Vagina (tissue), 2 donors: ENCODE data around the gene SPTSSB. TPM values are rescaled to one million over a fixed set of nuclear protein-coding genes. Genes with fewer than 3 reads are reported as not detected.

Experiments
- DNase-seq, 2 donors: peaks; one replicate each; pipeline ENCODE4 v3.0.0-alpha.2; 2017; ENCODE audit errors: extremely low spot score in 2 of 2
- H3K27ac ChIP-seq: fragments of 200-600 bp; sonication (generic); one replicate; pipeline ENCODE4 v1.5.1; 2019
- H3K27me3 ChIP-seq: fragments of 200-600 bp; sonication (generic); one replicate; pipeline ENCODE4 v1.5.1; 2019
- H3K36me3 ChIP-seq, 2 donors: fragments of 200-600 bp; sonication (generic); one replicate each; pipeline ENCODE4 v1.5.1; 2017 to 2019
- H3K4me1 ChIP-seq: fragments of 200-600 bp; sonication (generic); one replicate; pipeline ENCODE4 v1.5.1; 2019
- H3K4me3 ChIP-seq, 2 donors: fragments of 200-600 bp; sonication (generic); 1 replicate in 1 of 2; 2 replicates in 1 of 2; pipeline ENCODE4 v1.5.1; 2016 to 2019
- H3K9me3 ChIP-seq: fragments of 200-600 bp; sonication (generic); one replicate; pipeline ENCODE4 v1.5.1; 2019
- CTCF ChIP-seq, 3 experiments: fragments of 450-650 bp in 2 of 3; fragments of 200-600 bp in 1 of 3; sonication (generic) in 1 of 3; IDR thresholded peaks; one replicate each; pipeline ENCODE4 v1.5.1; 2017 to 2019; ENCODE audit warnings: antibody characterized with exemption in 3 of 3, mild to moderate bottlenecking in 2 of 3, moderate library complexity in 2 of 3
- POLR2A ChIP-seq, 2 donors: fragments of 450-650 bp; IDR thresholded peaks; one replicate each; pipeline ENCODE4 v1.6.1; 2017; ENCODE audit warnings: antibody characterized with exemption in 2 of 2, mild to moderate bottlenecking in 2 of 2, moderate library complexity in 2 of 2
- POLR2AphosphoS5 ChIP-seq, 2 donors: sonication (generic); formaldehyde crosslinking; IDR thresholded peaks; one replicate each; pipeline ENCODE4 v1.9.0; 2017; ENCODE audit warnings: antibody characterized with exemption in 2 of 2, mild to moderate bottlenecking in 2 of 2, low read depth in 1 of 2; ENCODE audit not compliant: insufficient read depth in 1 of 2
- intact Hi-C: fragments of 100-400 bp; cut with DNase I; formaldehyde crosslinking; loops from one replicate; pipeline ENCODE4 v1.15.1; 2023
- total RNA-seq: library from RNA; depleted of rRNA; stranded (reverse); fragments of >200 nt; gene quantifications from one replicate; pipeline ENCODE4 v1.2.3, GENCODE V29; 2016

Gene SPTSSB
- total RNA-seq, 1 donor from 2014 or later = 2.9 TPM

GRCh38 chr3:161332792-161333191, 38.5 kb downstream of the SPTSSB start:
- no peaks in the 10 kb centered on the region for H3K36me3 ChIP-seq
- H3K27ac ChIP-seq = no peak overlapping the region
- H3K9me3 ChIP-seq = no peaks in the 10 kb centered on the region
- no peak overlapping the region for H3K4me3 ChIP-seq
- no peaks in the 10 kb centered on the region for H3K27me3 ChIP-seq
- no peaks in the 10 kb centered on the region for H3K4me1 ChIP-seq
- intact Hi-C loops = no loop called here
- DNase-seq = no peak
- TF ChIP-seq POLR2A (IDR thresholded peaks at IDR 0.05) (no peak), POLR2AphosphoS5 (IDR thresholded peaks at IDR 0.05; ENCODE audit: insufficient read depth in 1 of 2, low read depth in 1 of 2) (no peak), CTCF (IDR thresholded peaks at IDR 0.05) (no peak)

- Histone ChIP-seq H3K4me1 (no peaks in the 10 kb centered on the region), H3K27me3 (no peaks in the 10 kb centered on the region), H3K27ac (no peak overlapping the region), H3K9me3 (no peaks in the 10 kb centered on the region), H3K4me3 (no peak overlapping the region), H3K36me3 (no peaks in the 10 kb centered on the region)
- intact Hi-C loops = no loop called here
- no peak for TF ChIP-seq CTCF (IDR thresholded peaks at IDR 0.05)
- TF ChIP-seq POLR2AphosphoS5 (IDR thresholded peaks at IDR 0.05; ENCODE audit: insufficient read depth in 1 of 2, low read depth in 1 of 2) = no peak
- TF ChIP-seq POLR2A (IDR thresholded peaks at IDR 0.05) = no peak
- no peak for DNase-seq
Observed at GRCh38 chr3:161325059-161325458, 46.3 kb downstream of the SPTSSB start.

GRCh38 chr3:161323926-161324621, 47.2 kb downstream of the SPTSSB start:
- no peaks in the 10 kb centered on the region for H3K9me3 ChIP-seq
- no peaks in the 10 kb centered on the region for H3K27me3 ChIP-seq
- H3K36me3 ChIP-seq = no peaks in the 10 kb centered on the region
- H3K4me3 ChIP-seq = no peak overlapping the region
- intact Hi-C loops = no loop called here
- DNase-seq = no peak
- H3K4me1 ChIP-seq = no peaks in the 10 kb centered on the region
- TF ChIP-seq POLR2A (IDR thresholded peaks at IDR 0.05) (no peak), POLR2AphosphoS5 (IDR thresholded peaks at IDR 0.05; ENCODE audit: insufficient read depth in 1 of 2, low read depth in 1 of 2) (no peak)
- no peak overlapping the region for H3K27ac ChIP-seq

- Histone ChIP-seq H3K4me1 (no peaks in the 10 kb centered on the region), H3K4me3 (no peak overlapping the region), H3K9me3 (no peaks in the 10 kb centered on the region), H3K36me3 (no peaks in the 10 kb centered on the region), H3K27ac (no peak overlapping the region), H3K27me3 (no peaks in the 10 kb centered on the region)
- intact Hi-C loops = no loop called here
- no peak for TF ChIP-seq CTCF (IDR thresholded peaks at IDR 0.05)
- no peak for TF ChIP-seq POLR2AphosphoS5 (IDR thresholded peaks at IDR 0.05; ENCODE audit: insufficient read depth in 1 of 2, low read depth in 1 of 2)
- no peak for TF ChIP-seq POLR2A (IDR thresholded peaks at IDR 0.05)
- no peak for DNase-seq
Observed at GRCh38 chr3:161322781-161323568, 48.3 kb downstream of the SPTSSB start.

GRCh38 chr3:161320837-161321236, 50.5 kb downstream of the SPTSSB start:
- no peak overlapping the region for H3K4me3 ChIP-seq
- intact Hi-C loops = no loop called here
- DNase-seq = no peak
- H3K36me3 ChIP-seq = no peaks in the 10 kb centered on the region
- H3K4me1 ChIP-seq = no peaks in the 10 kb centered on the region
- TF ChIP-seq POLR2A (IDR thresholded peaks at IDR 0.05) (no peak), CTCF (IDR thresholded peaks at IDR 0.05) (no peak), POLR2AphosphoS5 (IDR thresholded peaks at IDR 0.05; ENCODE audit: insufficient read depth in 1 of 2, low read depth in 1 of 2) (no peak)
- H3K9me3 ChIP-seq = no peaks in the 10 kb centered on the region
- no peak overlapping the region for H3K27ac ChIP-seq
- H3K27me3 ChIP-seq = no peaks in the 10 kb centered on the region
